GM21825 (cell line): ENCODE measurements around the gene NIN.

ENCODE experiments used
- ATAC-seq: cut with Tn5 transposase; IDR thresholded peaks from one replicate; pipeline ENCODE4 v1.9.1; 2021; ENCODE audit warnings: mild to moderate bottlenecking, moderate library complexity; ENCODE audit not compliant: unreplicated experiment

Gene NIN

GRCh38 chr14:50837850-50838470, 7.0 kb upstream of the NIN start:
- no peak for ATAC-seq

- ATAC-seq, result no peak
Measured at GRCh38 chr14:50837271-50837670, 6.3 kb upstream of the NIN start.

GRCh38 chr14:50836515-50836914, 5.6 kb upstream of the NIN start:
- ATAC-seq, result no peak

GRCh38 chr14:50835280-50835679, 4.3 kb upstream of the NIN start:
- ATAC-seq, result peak; percentile 41

GRCh38 chr14:50834802-50835276, 3.9 kb upstream of the NIN start:
- no peak for ATAC-seq

- no peak for ATAC-seq
Measured at GRCh38 chr14:50832935-50833630, 2.1 kb upstream of the NIN start.

GRCh38 chr14:50831726-50832168, 785 bp upstream of the NIN start:
- no peak for ATAC-seq

- ATAC-seq, result peak; percentile 27
Measured at GRCh38 chr14:50830044-50830931, 674 bp downstream of the NIN start.

GRCh38 chr14:50829489-50830043, 1.4 kb downstream of the NIN start:
- no peak for ATAC-seq

- no peak for ATAC-seq
Measured at GRCh38 chr14:50828721-50829488, 2.1 kb downstream of the NIN start.

GRCh38 chr14:50826681-50827080, 4.3 kb downstream of the NIN start:
- no peak for ATAC-seq

GRCh38 chr14:50825307-50825706, 5.7 kb downstream of the NIN start:
- no peak for ATAC-seq

- ATAC-seq, result peak; percentile 66
Measured at GRCh38 chr14:50823762-50824636, 7.0 kb downstream of the NIN start.

GRCh38 chr14:50823051-50823761, 7.8 kb downstream of the NIN start:
- peak; percentile 16 for ATAC-seq

GRCh38 chr14:50822501-50823042, 8.4 kb downstream of the NIN start:
- no peak for ATAC-seq

GRCh38 chr14:50821510-50822464, 9.2 kb downstream of the NIN start:
- no peak for ATAC-seq

GRCh38 chr14:50820786-50821509, 10.0 kb downstream of the NIN start:
- ATAC-seq, result no peak
